Endothelial cell of umbilical vein (primary cell): ENCODE data around the gene ZBTB40. TPM values are rescaled to one million over a fixed set of nuclear protein-coding genes. Genes with fewer than 3 reads are reported as not detected.

Source experiments
- BruUV-seq: library from RNA; stranded (reverse); fragments of 400-500 nt; replicated peaks from 2 replicates; lab custom pipeline; 2021; lab: Mats Ljungman, UMichigan
- CTCF ChIA-PET: fragments of 300-600, 350-600 bp; sonication (Branson Sonifier 250); formaldehyde crosslinking; loops from one replicate; lab custom pipeline; 2021; ENCODE audit warnings: antibody characterized with exemption, inconsistent platforms; lab: Charles Lee
- POLR2A ChIA-PET: fragments of 300-600, 350-600 bp; sonication (Branson Sonifier 250); formaldehyde crosslinking; loops from one replicate; lab custom pipeline; 2021; ENCODE audit warnings: antibody characterized with exemption, inconsistent platforms; lab: Charles Lee
- DNase-seq: peaks from one replicate; pipeline ENCODE4 v3.0.0-alpha.2; 2011; ENCODE audit warnings: low read depth, low spot score
- FAIRE-seq: peaks from 2 replicates; lab custom pipeline; 2011; peaks lifted over from hg19 to GRCh38; lab: Jason Lieb, UNC
- H2AFZ ChIP-seq: 2 replicates; pipeline ENCODE4 v1.6.0; 2012; ENCODE audit warnings: low read depth, low read length, control low read depth, inconsistent platforms
- H3K27ac ChIP-seq: 2 replicates; pipeline ENCODE4 v1.5.1; 2011; ENCODE audit warnings: low read depth, mild to moderate bottlenecking, control low read depth, low read length, moderate library complexity; ENCODE audit not compliant: insufficient read depth
- H3K27me3 ChIP-seq, 2 experiments: 2 replicates each; pipeline versions ENCODE4 v1.6.0 to v1.6.1; 2011; ENCODE audit warnings: low read length in 2 of 2, mixed read lengths in 1 of 2; ENCODE audit not compliant: control insufficient read depth in 2 of 2, insufficient read depth in 2 of 2
- H3K36me3 ChIP-seq, 2 experiments: 2 replicates in 1 of 2; 3 replicates in 1 of 2; pipeline ENCODE4 v1.5.1; 2011; ENCODE audit warnings: low read length in 2 of 2, mild to moderate bottlenecking in 1 of 2, moderate library complexity in 1 of 2; ENCODE audit not compliant: control insufficient read depth in 2 of 2, insufficient read depth in 2 of 2; ENCODE audit errors: extremely low read depth in 1 of 2
- H3K4me1 ChIP-seq: 3 replicates; pipeline ENCODE4 v1.5.1; 2011; ENCODE audit warnings: mild to moderate bottlenecking, low read length; ENCODE audit not compliant: control insufficient read depth, insufficient read depth; ENCODE audit errors: extremely low read depth
- H3K4me2 ChIP-seq: 2 replicates; pipeline ENCODE4 v1.6.1; 2011; ENCODE audit warnings: low read length, control low read depth, mixed read lengths; ENCODE audit not compliant: insufficient read depth
- H3K4me3 ChIP-seq, 3 experiments: fragments of 200-600 bp in 1 of 3; sonication (generic), shearing (Covaris generic) in 1 of 3; replicated peaks in 1 of 3; 2 replicates each; pipeline ENCODE4 v1.5.1; 2011 to 2016; ENCODE audit warnings: control low read depth in 3 of 3, low read length in 3 of 3, mild to moderate bottlenecking in 2 of 3, inconsistent platforms in 1 of 3, low read depth in 1 of 3, moderate library complexity in 1 of 3; ENCODE audit not compliant: insufficient read depth in 1 of 3
- H3K79me2 ChIP-seq: 2 replicates; pipeline ENCODE4 v1.6.0; 2012; ENCODE audit warnings: low read length, inconsistent platforms; ENCODE audit not compliant: control insufficient read depth, insufficient read depth
- H3K9ac ChIP-seq: replicated peaks from 2 replicates; pipeline ENCODE3; 2011; ENCODE audit warnings: low read length, control low read depth; ENCODE audit not compliant: insufficient read depth; ENCODE audit errors: extremely low read depth
- H3K9me1 ChIP-seq: replicated peaks from 3 replicates; pipeline ENCODE4 v1.6.0; 2011; ENCODE audit warnings: mild to moderate bottlenecking, low read length; ENCODE audit not compliant: control insufficient read depth, insufficient read depth; ENCODE audit errors: extremely low read depth
- H3K9me3 ChIP-seq: replicated peaks from 2 replicates; pipeline ENCODE4 v1.5.1; 2012; ENCODE audit warnings: low read length, inconsistent platforms; ENCODE audit not compliant: control insufficient read depth, insufficient read depth
- H4K20me1 ChIP-seq: replicated peaks from 2 replicates; pipeline ENCODE3; 2011; ENCODE audit warnings: mild to moderate bottlenecking, low read length; ENCODE audit not compliant: control insufficient read depth, insufficient read depth; ENCODE audit errors: extremely low read depth
- CTCF ChIP-seq, 2 donors: IDR thresholded peaks; 1 replicate in 1 of 2; 2 replicates in 1 of 2; pipeline ENCODE4 v1.5.1; 2011; ENCODE audit warnings: low read length in 2 of 2, mild to moderate bottlenecking in 2 of 2, moderate library complexity in 2 of 2, control low read depth in 1 of 2, inconsistent platforms in 1 of 2, low read depth in 1 of 2; ENCODE audit not compliant: insufficient read depth in 1 of 2; ENCODE audit errors: extremely low read depth in 1 of 2
- EZH2 ChIP-seq: IDR thresholded peaks from 2 replicates; pipeline ENCODE4 v1.6.1; 2012; ENCODE audit warnings: borderline replicate concordance, low read depth, mild to moderate bottlenecking, moderate library complexity, low read length, inconsistent platforms; ENCODE audit not compliant: severe bottlenecking
- FOS ChIP-seq: IDR thresholded peaks from 2 replicates; pipeline ENCODE4 v1.6.1; 2011; ENCODE audit warnings: mild to moderate bottlenecking, low read length, moderate library complexity, borderline replicate concordance; ENCODE audit not compliant: insufficient read depth
- GATA2 ChIP-seq: IDR thresholded peaks from 2 replicates; pipeline ENCODE4 v1.7.0; 2011; ENCODE audit warnings: low read depth, mild to moderate bottlenecking, moderate library complexity, mixed read lengths, low read length; ENCODE audit not compliant: insufficient read length, insufficient read depth
- JUN ChIP-seq: IDR thresholded peaks from 2 replicates; pipeline ENCODE4 v1.6.1; 2011; ENCODE audit warnings: borderline replicate concordance, low read depth; ENCODE audit not compliant: insufficient read length, insufficient read depth
- MAX ChIP-seq: IDR thresholded peaks from 2 replicates; pipeline ENCODE4 v1.6.1; 2011; ENCODE audit not compliant: insufficient read depth, insufficient read length
- MYC ChIP-seq: IDR thresholded peaks from one replicate; pipeline ENCODE4 v1.6.1; 2011; ENCODE audit warnings: mild to moderate bottlenecking, low read depth, low read length
- POLR2A ChIP-seq: IDR thresholded peaks from 2 replicates; pipeline ENCODE4 v1.6.1; 2012; ENCODE audit warnings: low read depth, mild to moderate bottlenecking, control low read depth, low read length
- POLR2AphosphoS5 ChIP-seq: IDR thresholded peaks from 2 replicates; pipeline ENCODE4 v1.6.1; 2012; ENCODE audit warnings: low read depth, mild to moderate bottlenecking, control low read depth, low read length, moderate library complexity; ENCODE audit not compliant: insufficient read depth
- dilution Hi-C: fragments of 300-500 bp; cut with MboI; formaldehyde crosslinking; loops from one replicate; pipeline ENCODE4 v1.15.0; 2019; ENCODE audit warnings: low sequenced_read_pairs; ENCODE audit not compliant: extremely low pct_ligation_motif_present
- intact Hi-C: fragments of 100-400 bp; cut with micrococcal nuclease; formaldehyde crosslinking; loops from one replicate; pipeline ENCODE4 v1.10.0; 2022
- polyA plus RNA-seq, 4 experiments: library from polyadenylated mRNA; depleted of rRNA in 3 of 4; stranded (reverse) in 3 of 4; unstranded in 1 of 4; fragments of >200 nt; gene quantifications; 2 replicates each; pipeline versions ENCODE4 v1.2.1 to v1.2.3, GENCODE V29; 2011 to 2012; ENCODE audit warnings: missing spikeins in 1 of 4
- total RNA-seq: library from RNA; stranded (reverse); gene quantifications from 2 replicates; pipeline ENCODE4 v1.2.3, GENCODE V29; 2021

The ZBTB40 gene
- total and polyA plus RNA-seq, 2 donors (not counting 3 experiments of a cell fraction or from before 2014, with no cell fraction given): 12.3 to 21.3 TPM

GRCh38 chr1:22525211-22525610, 73.6 kb downstream of the ZBTB40 start:
- Histone ChIP-seq H2AFZ (no peak overlapping the region), H3K36me3 (peaks cover 3 to 38% of the 10 kb centered on the region in 2 experiments), H3K9ac (no peak overlapping the region), H3K9me3 (no peaks in the 10 kb centered on the region), H3K4me1 (peaks cover 2% of the 10 kb centered on the region), H3K79me2 (no peaks in the 10 kb centered on the region), H3K27me3 (no peaks in the 10 kb centered on the region), H4K20me1 (no peaks in the 10 kb centered on the region), H3K4me2 (no peak overlapping the region), H3K9me1 (no peaks in the 10 kb centered on the region), H3K4me3 (no peak overlapping the region), H3K27ac (no peak overlapping the region)
- dilution Hi-C loops (no loop called here), intact Hi-C loops (no loop called here)
- no peak for DNase-seq
- CTCF ChIA-PET: no interaction called here
- POLR2A ChIA-PET: no interaction called here
- no peak for TF ChIP-seq MYC
- TF ChIP-seq POLR2A: no peak
- FAIRE-seq: no peak
- no TSS peak for BruUV-seq

GRCh38 chr1:22525646-22526045, 74.0 kb downstream of the ZBTB40 start:
- intact Hi-C loops: no loop called here
- CTCF ChIA-PET: no interaction called here
- FAIRE-seq: no peak

More at GRCh38 chr1:22525646-22526045, 74.0 kb downstream of the ZBTB40 start:
- no peak overlapping the region for H3K27ac ChIP-seq
- H3K9ac ChIP-seq: no peak overlapping the region
- dilution Hi-C loops: no loop called here
- H3K36me3 ChIP-seq: peaks cover 2 to 36% of the 10 kb centered on the region in 2 experiments
- H3K4me3 ChIP-seq: no peak overlapping the region
- POLR2A ChIA-PET: no interaction called here
- no peaks in the 10 kb centered on the region for H3K27me3 ChIP-seq
- no peak overlapping the region for H2AFZ ChIP-seq
- no peaks in the 10 kb centered on the region for H3K79me2 ChIP-seq
- H3K9me3 ChIP-seq: no peaks in the 10 kb centered on the region
- H3K4me1 ChIP-seq: peaks cover 6% of the 10 kb centered on the region
- DNase-seq: no peak
- H3K9me1 ChIP-seq: no peaks in the 10 kb centered on the region
- no peak for TF ChIP-seq POLR2A
- TF ChIP-seq GATA2: no peak
- no peak for TF ChIP-seq EZH2
- TF ChIP-seq FOS: no peak
- no peak for TF ChIP-seq CTCF (IDR thresholded peaks at IDR 0.05; ENCODE audit: extremely low read depth in 1 of 2, insufficient read depth in 1 of 2, low read depth in 1 of 2, low read length in 2 of 2)
- no peak for TF ChIP-seq MYC
- no peak for TF ChIP-seq JUN
- TF ChIP-seq MAX: no peak
- TF ChIP-seq POLR2AphosphoS5: no peak
- H4K20me1 ChIP-seq: no peaks in the 10 kb centered on the region
- no TSS peak for BruUV-seq
- H3K4me2 ChIP-seq: no peak overlapping the region
